Neural progenitor cell (in vitro differentiated cells): ENCODE data around the gene MYMK. TPM values are rescaled to one million over a fixed set of nuclear protein-coding genes. Genes with fewer than 3 reads are reported as not detected.

Experiments used
- DNase-seq: peaks from one replicate; pipeline ENCODE4 v3.0.0-alpha.2; 2016; ENCODE audit warnings: low spot score
- H2AFZ ChIP-seq: fragments of 200-600 bp; sonication (generic); replicated peaks from 2 replicates; pipeline ENCODE4 v1.6.1; 2016; ENCODE audit warnings: antibody characterized with exemption
- H3F3A ChIP-seq: fragments of 200-600 bp; sonication (generic); 2 replicates; pipeline ENCODE4 v1.6.1; 2016; ENCODE audit warnings: antibody characterized with exemption, low read depth
- H3K27ac ChIP-seq: fragments of 200-600 bp; sonication (generic); 2 replicates; pipeline ENCODE4 v1.5.1; 2016; ENCODE audit warnings: mild to moderate bottlenecking
- H3K27me3 ChIP-seq: fragments of 200-600 bp; sonication (generic); 2 replicates; pipeline ENCODE4 v1.6.1; 2016; ENCODE audit warnings: mild to moderate bottlenecking, moderate library complexity
- H3K36me3 ChIP-seq: fragments of 200-600 bp; sonication (generic); 2 replicates; pipeline ENCODE4 v1.5.1; 2016
- H3K4me1 ChIP-seq: fragments of 200-600 bp; sonication (generic); 2 replicates; pipeline ENCODE4 v1.6.1; 2016; ENCODE audit warnings: mixed run types
- H3K4me2 ChIP-seq: fragments of 200-600 bp; sonication (generic); 2 replicates; pipeline ENCODE4 v1.6.1; 2016
- H3K4me3 ChIP-seq: fragments of 200-600 bp; sonication (generic); 2 replicates; pipeline ENCODE4 v1.5.1; 2016
- H3K79me2 ChIP-seq: fragments of 200-600 bp; sonication (generic); 2 replicates; pipeline ENCODE4 v1.6.1; 2016; ENCODE audit warnings: low read depth
- H3K9ac ChIP-seq: fragments of 200-600 bp; sonication (generic); 2 replicates; pipeline ENCODE4 v1.6.1; 2016
- H3K9me3 ChIP-seq: fragments of 200-600 bp; sonication (generic); 2 replicates; pipeline ENCODE4 v1.5.1; 2016; ENCODE audit warnings: low read depth
- H4K20me1 ChIP-seq: fragments of 200-600 bp; sonication (generic); 2 replicates; pipeline ENCODE4 v1.6.1; 2016; ENCODE audit warnings: low read depth
- H3K27ac Mint-ChIP-seq: 3 replicates; pipeline ENCODE4 v1.8.0; 2021; ENCODE audit warnings: mixed read lengths
- H3K27me3 Mint-ChIP-seq: 2 replicates; pipeline ENCODE4 v1.8.0; 2022; ENCODE audit warnings: low read depth, mild to moderate bottlenecking, inconsistent platforms, moderate library complexity, mixed read lengths; ENCODE audit not compliant: insufficient read depth
- H3K36me3 Mint-ChIP-seq: 3 replicates; pipeline ENCODE4 v1.8.0; 2021; ENCODE audit warnings: mixed read lengths
- H3K4me1 Mint-ChIP-seq: 3 replicates; pipeline ENCODE4 v1.8.0; 2021; ENCODE audit warnings: mixed read lengths
- H3K4me3 Mint-ChIP-seq: 3 replicates; pipeline ENCODE4 v1.8.0; 2021; ENCODE audit warnings: mild to moderate bottlenecking, moderate library complexity, mixed read lengths
- H3K9me3 Mint-ChIP-seq: 3 replicates; pipeline ENCODE4 v1.8.0; 2020; ENCODE audit warnings: mixed read lengths
- EZH2 ChIP-seq: fragments of 200-600 bp; sonication (generic); IDR thresholded peaks from 2 replicates; pipeline ENCODE4 v1.6.1; 2017; ENCODE audit warnings: antibody characterized with exemption, mild to moderate bottlenecking, moderate library complexity
- EZH2phosphoT487 ChIP-seq: fragments of 200-600 bp; sonication (generic); IDR thresholded peaks from 2 replicates; pipeline ENCODE4 v1.6.1; 2017; ENCODE audit warnings: antibody characterized with exemption
- total RNA-seq: library from RNA; depleted of rRNA; stranded (reverse); fragments of >200 nt; gene quantifications from 2 replicates; pipeline ENCODE4 v1.2.3, GENCODE V29; 2015; ENCODE audit warnings: low replicate concordance
- TF ChIP-seq, protein P1 (sequence below): fragments of 200-600 bp; sonication (generic); IDR thresholded peaks from 2 replicates; pipeline ENCODE4 v1.5.1; 2017; ENCODE audit warnings: antibody characterized with exemption, mild to moderate bottlenecking

Gene MYMK
- total RNA-seq, 1 donor from 2014 or later, result not detected

- no peak overlapping the region for H3K27ac Mint-ChIP-seq
- peak overlapping the region; percentile 75 for H3K4me3 Mint-ChIP-seq
- Histone ChIP-seq H3K4me1 (peaks cover 10% of the 10 kb centered on the region), H2AFZ (no peak overlapping the region), H3K4me3 (no peak overlapping the region), H3K9ac (no peak overlapping the region), H3K27ac (no peak overlapping the region), H3K27me3 (peaks cover 20% of the 10 kb centered on the region), H3K79me2 (peaks cover 8% of the 10 kb centered on the region), H3K4me2 (no peak overlapping the region), H4K20me1 (no peaks in the 10 kb centered on the region), H3K36me3 (no peaks in the 10 kb centered on the region), H3K9me3 (no peaks in the 10 kb centered on the region), H3F3A (peaks cover 3% of the 10 kb centered on the region)
- H3K9me3 Mint-ChIP-seq, result no peaks in the 10 kb centered on the region
- H3K36me3 Mint-ChIP-seq, result no peaks in the 10 kb centered on the region
- DNase-seq, result no peak
- peaks cover 8% of the 10 kb centered on the region for H3K4me1 Mint-ChIP-seq
- peaks cover 5% of the 10 kb centered on the region for H3K27me3 Mint-ChIP-seq
- no peak for TF ChIP-seq EZH2
- TF ChIP-seq EZH2phosphoT487, result no peak
- TF ChIP-seq, protein P1, sequence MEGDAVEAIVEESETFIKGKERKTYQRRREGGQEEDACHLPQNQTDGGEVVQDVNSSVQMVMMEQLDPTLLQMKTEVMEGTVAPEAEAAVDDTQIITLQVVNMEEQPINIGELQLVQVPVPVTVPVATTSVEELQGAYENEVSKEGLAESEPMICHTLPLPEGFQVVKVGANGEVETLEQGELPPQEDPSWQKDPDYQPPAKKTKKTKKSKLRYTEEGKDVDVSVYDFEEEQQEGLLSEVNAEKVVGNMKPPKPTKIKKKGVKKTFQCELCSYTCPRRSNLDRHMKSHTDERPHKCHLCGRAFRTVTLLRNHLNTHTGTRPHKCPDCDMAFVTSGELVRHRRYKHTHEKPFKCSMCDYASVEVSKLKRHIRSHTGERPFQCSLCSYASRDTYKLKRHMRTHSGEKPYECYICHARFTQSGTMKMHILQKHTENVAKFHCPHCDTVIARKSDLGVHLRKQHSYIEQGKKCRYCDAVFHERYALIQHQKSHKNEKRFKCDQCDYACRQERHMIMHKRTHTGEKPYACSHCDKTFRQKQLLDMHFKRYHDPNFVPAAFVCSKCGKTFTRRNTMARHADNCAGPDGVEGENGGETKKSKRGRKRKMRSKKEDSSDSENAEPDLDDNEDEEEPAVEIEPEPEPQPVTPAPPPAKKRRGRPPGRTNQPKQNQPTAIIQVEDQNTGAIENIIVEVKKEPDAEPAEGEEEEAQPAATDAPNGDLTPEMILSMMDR, result no peak
These were observed 47.3 kb downstream of the MYMK start for GRCh38 chr9:133477461-133477860.

DNA sequence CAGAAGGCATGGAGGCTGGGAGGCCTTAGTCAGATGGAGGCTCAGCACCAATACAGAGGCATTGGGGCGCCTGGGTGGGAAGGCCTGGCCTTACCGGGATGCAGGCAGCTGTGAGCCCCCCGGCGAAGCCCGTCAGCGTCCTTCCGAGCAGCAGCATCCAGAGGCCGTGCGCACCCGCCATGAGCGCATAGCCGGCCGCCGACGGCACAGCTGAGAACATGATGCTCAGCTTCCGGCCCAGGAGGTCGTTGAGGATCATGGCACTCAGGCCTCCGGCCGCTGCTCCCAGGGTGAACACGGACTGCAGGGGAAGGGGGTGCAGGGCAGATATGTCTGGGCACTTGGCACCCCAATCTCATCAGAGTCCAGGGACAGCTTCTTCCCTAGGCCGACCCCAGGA, 47.8 kb downstream of the MYMK start:
- Histone ChIP-seq H3F3A (peaks cover 3% of the 10 kb centered on the region), H3K36me3 (no peaks in the 10 kb centered on the region), H3K9me3 (no peaks in the 10 kb centered on the region), H3K9ac (no peak overlapping the region), H3K4me1 (peaks cover 10% of the 10 kb centered on the region), H3K79me2 (peaks cover 8% of the 10 kb centered on the region), H4K20me1 (no peaks in the 10 kb centered on the region), H3K27me3 (peaks cover 20% of the 10 kb centered on the region), H3K4me2 (no peak overlapping the region), H3K27ac (no peak overlapping the region), H3K4me3 (no peak overlapping the region), H2AFZ (no peak overlapping the region)
- Mint-ChIP-seq H3K9me3 (no peaks in the 10 kb centered on the region), H3K4me1 (peaks cover 4% of the 10 kb centered on the region), H3K4me3 (no peak overlapping the region), H3K27me3 (peaks cover 2% of the 10 kb centered on the region), H3K27ac (no peak overlapping the region), H3K36me3 (no peaks in the 10 kb centered on the region)
- DNase-seq, result no peak
- no peak for TF ChIP-seq EZH2phosphoT487
- TF ChIP-seq EZH2, result no peak
- TF ChIP-seq, protein P1, result no peak

DNA sequence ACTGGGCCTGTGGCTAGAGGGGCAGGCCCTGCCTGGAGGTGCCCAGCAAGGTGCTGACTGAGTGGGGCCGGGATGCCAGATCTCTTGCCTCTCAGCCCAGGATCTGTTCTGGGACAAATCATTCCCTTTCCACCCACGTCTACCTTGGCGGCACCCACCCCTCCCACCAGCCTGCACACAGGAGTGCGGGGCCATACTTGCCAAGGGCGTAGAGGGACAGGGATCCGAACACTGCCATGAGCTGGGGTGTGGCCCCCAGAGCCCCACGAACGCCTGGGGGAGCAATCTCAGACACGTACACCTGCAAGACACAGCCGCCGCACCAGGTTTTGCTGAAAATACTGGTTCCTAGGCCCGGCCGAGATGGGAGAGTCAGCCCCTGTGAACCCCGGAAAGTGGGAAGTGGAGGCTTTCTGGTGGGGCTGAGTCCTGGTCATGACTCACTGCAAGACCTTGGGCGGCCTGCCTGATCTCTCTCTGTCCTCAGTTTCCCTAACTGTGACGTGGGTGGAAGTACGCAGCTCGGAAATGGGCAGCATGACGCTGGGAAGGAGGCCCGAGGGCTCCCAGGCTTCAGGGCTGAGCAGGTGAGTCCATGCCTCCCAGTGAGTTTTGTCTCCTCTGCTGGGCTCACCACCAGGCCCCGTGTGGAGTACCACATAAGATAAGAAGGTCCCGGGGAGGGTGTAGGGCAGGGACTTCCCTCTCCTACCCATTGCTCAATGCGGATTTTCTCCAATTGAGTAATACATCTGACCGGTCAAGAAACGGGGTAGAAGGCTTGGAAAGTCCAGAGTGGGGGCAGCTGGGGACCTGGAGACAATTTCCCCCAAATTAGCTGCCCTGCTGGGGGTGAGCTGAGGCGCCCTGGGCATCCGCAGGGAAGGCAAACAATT, 48.5 kb downstream of the MYMK start:
- peaks cover 4% of the 10 kb centered on the region for H3K4me1 Mint-ChIP-seq
- H3K9ac ChIP-seq, result no peak overlapping the region
- no peak for DNase-seq
- H3K27ac Mint-ChIP-seq, result no peak overlapping the region
- peaks cover 3% of the 10 kb centered on the region for H3F3A ChIP-seq
- H3K9me3 Mint-ChIP-seq, result no peaks in the 10 kb centered on the region
- no peak overlapping the region for H2AFZ ChIP-seq
- peaks cover 8% of the 10 kb centered on the region for H3K79me2 ChIP-seq
- no peaks in the 10 kb centered on the region for H3K9me3 ChIP-seq
- no peaks in the 10 kb centered on the region for H3K36me3 Mint-ChIP-seq
- H3K4me2 ChIP-seq, result no peak overlapping the region
- no peaks in the 10 kb centered on the region for H3K36me3 ChIP-seq
- H3K4me3 ChIP-seq, result no peak overlapping the region
- peaks cover 3% of the 10 kb centered on the region for H3K27me3 Mint-ChIP-seq
- peaks cover 10% of the 10 kb centered on the region for H3K4me1 ChIP-seq
- no peak overlapping the region for H3K4me3 Mint-ChIP-seq
- no peak overlapping the region for H3K27ac ChIP-seq
- peaks cover 20% of the 10 kb centered on the region for H3K27me3 ChIP-seq
- TF ChIP-seq, protein P1, result no peak
- TF ChIP-seq EZH2, result no peak
- TF ChIP-seq EZH2phosphoT487, result no peak
- H4K20me1 ChIP-seq, result no peaks in the 10 kb centered on the region
